Measurements from ENCODE around the gene PSMC5. TPM values are rescaled to one million over a fixed set of nuclear protein-coding genes. Genes with fewer than 3 reads are reported as not detected.
A peak's percentile ranks its signal among the peaks of the same experiment; 100 is the strongest.

PSMC5 gene
- total RNA-seq (100 to 1,000 TPM in 2 of 7 donors, 10 to 100 TPM in 5; 36.4 to 111 (median 83.8) TPM), polyA plus RNA-seq (100 to 1,000 TPM in 1 of 2 donors, 10 to 100 TPM in 1; 96.2 to 155 TPM)
- long read RNA-seq, donor 1, transcript PSMC5-203 (12 exons, 1,680 nt): minor isoform, 38 of 748 reads
- long read RNA-seq, donor 1, transcript PSMC5-212 (11 exons, 1,474 nt): minor isoform, 26 of 748 reads
- long read RNA-seq, donor 1, transcript PSMC5-201 (12 exons, 1,579 nt): major isoform, 599 of 748 reads
- long read RNA-seq, donor 1, partial matches to known transcripts: 37 of 748 reads
- long read RNA-seq, donor 1, other reads (novel, unspliced or antisense): 48 of 748 reads
- long read RNA-seq, donor 2, transcript PSMC5-218 (2 exons, 576 nt): minor isoform, 5 of 125 reads
- long read RNA-seq, donor 2, transcript PSMC5-212 (11 exons, 1,474 nt): minor isoform, 5 of 125 reads
- long read RNA-seq, donor 2, transcript PSMC5-201 (12 exons, 1,579 nt): major isoform, 76 of 125 reads
- long read RNA-seq, donor 2, partial matches to known transcripts: 35 of 125 reads
- long read RNA-seq, donor 2, other reads (novel, unspliced or antisense): 0 of 125 reads
- long read RNA-seq, donor 3, transcript PSMC5-212 (11 exons, 1,474 nt): minor isoform, 7 of 208 reads
- long read RNA-seq, donor 3, transcript PSMC5-201 (12 exons, 1,579 nt): major isoform, 160 of 208 reads
- long read RNA-seq, donor 3, transcript PSMC5-203 (12 exons, 1,680 nt): minor isoform, 8 of 208 reads
- long read RNA-seq, donor 3, partial matches to known transcripts: 10 of 208 reads
- long read RNA-seq, donor 3, other reads (novel, unspliced or antisense): 20 of 208 reads

DNA sequence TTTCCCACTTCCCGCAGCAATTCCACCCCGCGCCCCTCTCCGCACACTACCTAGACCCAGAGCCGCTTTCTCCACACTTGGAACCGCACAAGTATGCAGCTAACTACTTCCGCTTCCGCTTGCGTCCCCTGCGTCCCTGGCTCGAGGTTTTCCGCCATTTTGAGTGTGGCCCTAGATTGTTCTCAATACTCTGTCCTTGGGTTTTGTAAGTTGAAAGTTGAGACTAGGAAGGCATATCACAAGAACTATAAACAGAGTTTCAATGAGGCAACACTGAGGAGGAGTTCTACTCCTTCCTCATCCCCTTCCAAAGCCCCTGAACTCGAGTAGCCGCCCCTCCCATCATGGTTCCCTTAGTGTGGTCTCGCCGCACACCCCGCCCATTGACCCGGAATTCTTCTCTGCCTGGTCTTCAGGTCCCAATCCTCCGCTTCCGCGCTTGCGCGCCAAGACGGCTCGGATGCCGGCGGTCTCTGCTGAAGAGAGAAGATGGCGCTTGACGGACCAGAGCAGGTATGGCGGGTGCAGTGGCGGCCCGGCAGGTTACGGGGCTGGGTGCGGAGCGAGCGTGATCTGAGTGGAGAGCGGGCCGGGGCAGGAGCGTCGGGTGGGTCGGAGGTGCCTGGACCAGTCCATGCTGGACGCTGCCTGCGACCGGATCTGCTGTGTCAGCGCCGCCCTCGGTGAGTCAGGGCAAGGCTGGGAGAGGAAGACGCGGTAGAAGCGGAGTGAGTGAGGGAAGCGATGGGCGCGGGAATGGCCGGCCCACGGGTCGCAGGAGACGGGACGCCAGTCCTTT, at the start of gene PSMC5, which contains the start of gene FTSJ3:
Gene PSMC5, plus strand, starts transcription at position 430 of the 799 bp plus-strand sequence. Its CDS starts 60 bp downstream, at position 490.
Gene FTSJ3, minus strand, starts transcription at position 662 of the 799 bp plus-strand sequence. CDS start 761 bp downstream, outside the sequence.
- Histone ChIP-seq H3K4me3 (peak within 1 kb of the TSS; percentile 66), H3K9me3 (no peaks in the 10 kb centered on the region), H3K27me3 (no peaks in the 10 kb centered on the region), H3K4me1 (ENCODE audit: insufficient read depth) (peaks cover 3% of the 10 kb centered on the region), H3K27ac (peak within 1 kb of the TSS; percentile 75 to 95), H3K36me3 (no peaks in the 10 kb centered on the region)
- intact Hi-C loops (cut with DNase I): loop anchor here in 1 of 4 donors (2.0 kb wide), 1 partner anchor 16 kb away; the partner anchor contains the start of gene SMARCD2
- no peak for TF ChIP-seq EP300 (IDR thresholded peaks at IDR 0.05)
- TF ChIP-seq, protein P1, sequence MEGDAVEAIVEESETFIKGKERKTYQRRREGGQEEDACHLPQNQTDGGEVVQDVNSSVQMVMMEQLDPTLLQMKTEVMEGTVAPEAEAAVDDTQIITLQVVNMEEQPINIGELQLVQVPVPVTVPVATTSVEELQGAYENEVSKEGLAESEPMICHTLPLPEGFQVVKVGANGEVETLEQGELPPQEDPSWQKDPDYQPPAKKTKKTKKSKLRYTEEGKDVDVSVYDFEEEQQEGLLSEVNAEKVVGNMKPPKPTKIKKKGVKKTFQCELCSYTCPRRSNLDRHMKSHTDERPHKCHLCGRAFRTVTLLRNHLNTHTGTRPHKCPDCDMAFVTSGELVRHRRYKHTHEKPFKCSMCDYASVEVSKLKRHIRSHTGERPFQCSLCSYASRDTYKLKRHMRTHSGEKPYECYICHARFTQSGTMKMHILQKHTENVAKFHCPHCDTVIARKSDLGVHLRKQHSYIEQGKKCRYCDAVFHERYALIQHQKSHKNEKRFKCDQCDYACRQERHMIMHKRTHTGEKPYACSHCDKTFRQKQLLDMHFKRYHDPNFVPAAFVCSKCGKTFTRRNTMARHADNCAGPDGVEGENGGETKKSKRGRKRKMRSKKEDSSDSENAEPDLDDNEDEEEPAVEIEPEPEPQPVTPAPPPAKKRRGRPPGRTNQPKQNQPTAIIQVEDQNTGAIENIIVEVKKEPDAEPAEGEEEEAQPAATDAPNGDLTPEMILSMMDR (IDR thresholded peaks at IDR 0.05): peak in 2 of 3 donors; percentile 20 to 66
- TF ChIP-seq POLR2A (IDR thresholded peaks at IDR 0.05): peak; percentile 84
- DNase-seq: peak; percentile 91 to 96 (median 93)
- 1% methylated on average over 58 of the region's 58 CpGs for WGBS, 3 donors

DNA sequence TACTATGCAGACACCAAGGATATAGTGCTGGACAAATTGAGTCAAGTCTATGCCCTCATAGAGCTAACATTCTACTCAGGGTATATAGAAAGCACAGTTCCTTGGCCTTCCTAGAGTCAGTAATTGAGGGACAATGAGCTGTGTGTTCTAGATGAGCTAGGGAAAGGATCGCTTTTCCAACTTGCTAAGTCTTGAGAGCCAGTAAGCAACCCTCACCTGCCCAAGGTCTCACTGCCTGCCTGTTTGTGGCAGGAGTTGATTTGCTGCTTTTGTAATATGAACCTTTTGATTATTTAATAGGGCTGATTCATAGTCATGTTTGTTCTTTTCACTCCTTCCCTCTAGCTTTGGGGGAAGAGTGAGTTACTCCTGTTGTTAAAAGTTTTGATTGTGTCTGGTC, 46.7 kb upstream of the PSMC5 start:
- Histone ChIP-seq H3K4me3 (no peak overlapping the region), H3K36me3 (no peaks in the 10 kb centered on the region), H3K4me1 (ENCODE audit: insufficient read depth) (peaks cover 3% of the 10 kb centered on the region), H3K9me3 (no peaks in the 10 kb centered on the region), H3K27ac (no peak overlapping the region), H3K27me3 (no peaks in the 10 kb centered on the region)
- TF ChIP-seq EP300 (IDR thresholded peaks at IDR 0.05) (no peak), POLR2A (IDR thresholded peaks at IDR 0.05) (no peak)
- TF ChIP-seq, protein P1 (IDR thresholded peaks at IDR 0.05): no peak
- DNase-seq: no peak
- WGBS, 3 donors: 97 to 100% (median 98%) methylated on average over 1 of the region's 1 CpG
- intact Hi-C loops (cut with DNase I): no loop called here

DNA sequence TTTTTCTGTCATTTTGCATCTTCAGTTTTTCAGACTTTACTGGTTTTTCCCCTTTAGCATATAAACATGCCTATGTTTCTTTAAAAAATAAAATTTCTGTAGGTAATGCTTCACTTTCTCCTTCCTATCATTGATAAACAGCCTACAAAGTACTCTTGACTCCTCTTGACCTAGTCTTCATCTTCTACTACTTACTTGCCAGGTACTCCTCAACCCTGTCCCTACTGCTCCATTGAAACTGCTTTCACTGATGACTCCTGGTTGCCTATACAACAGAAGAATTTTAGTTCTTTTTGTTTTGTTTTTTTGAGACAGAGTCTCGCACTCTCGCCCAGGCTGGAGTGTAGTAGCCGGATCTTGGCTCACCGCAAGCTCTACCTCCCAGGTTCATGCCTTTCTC, 46.3 kb upstream of the PSMC5 start:
- Histone ChIP-seq H3K9me3 (no peaks in the 10 kb centered on the region), H3K27me3 (no peaks in the 10 kb centered on the region), H3K4me1 (ENCODE audit: insufficient read depth) (peaks cover 3% of the 10 kb centered on the region), H3K4me3 (no peak overlapping the region), H3K36me3 (no peaks in the 10 kb centered on the region), H3K27ac (no peak overlapping the region)
- no peak for DNase-seq
- intact Hi-C loops (cut with DNase I): no loop called here
- WGBS, 3 donors: 95 to 98% (median 97%) methylated on average over 4 of the region's 4 CpGs
- no peak for TF ChIP-seq POLR2A (IDR thresholded peaks at IDR 0.05)
- no peak for TF ChIP-seq EP300 (IDR thresholded peaks at IDR 0.05)
- TF ChIP-seq, protein P1 (IDR thresholded peaks at IDR 0.05): no peak

DNA sequence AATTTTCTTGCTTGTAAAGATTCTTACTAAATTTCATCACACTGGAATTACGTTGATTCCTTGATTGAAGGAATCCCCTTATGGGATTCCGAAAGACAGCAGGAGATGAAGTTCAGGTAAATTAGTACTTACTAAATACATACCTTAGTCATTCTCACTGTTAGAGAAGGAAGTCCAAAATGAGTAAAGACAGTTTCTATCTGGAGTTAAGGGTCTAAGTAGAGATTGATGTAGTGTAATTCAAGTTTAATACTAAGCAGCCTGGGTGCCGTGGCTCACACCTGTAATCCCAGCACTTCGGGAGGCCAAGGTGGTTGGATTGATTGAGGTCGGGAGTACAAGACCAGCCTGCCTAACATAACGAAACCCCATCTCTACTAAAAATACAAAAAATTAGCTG, 43.7 kb upstream of the PSMC5 start:
- H3K27me3 ChIP-seq: no peaks in the 10 kb centered on the region
- WGBS, 3 donors: 65 to 94% (median 79%) methylated on average over 6 of the region's 6 CpGs
- DNase-seq: no peak
- no peaks in the 10 kb centered on the region for H3K36me3 ChIP-seq
- TF ChIP-seq EP300 (IDR thresholded peaks at IDR 0.05) (no peak), POLR2A (IDR thresholded peaks at IDR 0.05) (no peak)
- TF ChIP-seq, protein P1 (IDR thresholded peaks at IDR 0.05): no peak
- H3K9me3 ChIP-seq: no peaks in the 10 kb centered on the region
- peaks cover 1% of the 10 kb centered on the region for H3K4me1 ChIP-seq (ENCODE audit: insufficient read depth)
- H3K4me3 ChIP-seq: no peak overlapping the region
- no peak overlapping the region for H3K27ac ChIP-seq
- intact Hi-C loops (cut with DNase I): no loop called here

Data from ovary (tissue), 10 donors.